Common myeloid progenitor, CD34-positive (primary cell): ENCODE data around the gene AQP12B.

Experiments used
- CTCF ChIA-PET: fragments of 350-600 bp; sonication (Branson Sonifier 250); formaldehyde crosslinking; loops from one replicate; lab custom pipeline; 2021; ENCODE audit warnings: antibody characterized with exemption; lab: Charles Lee
- POLR2A ChIA-PET: fragments of 350-600 bp; sonication (Branson Sonifier 250); formaldehyde crosslinking; loops from one replicate; lab custom pipeline; 2021; ENCODE audit warnings: antibody characterized with exemption; lab: Charles Lee
- DNase-seq, 3 donors: peaks; one replicate each; pipeline versions ENCODE4 v3.0.0 to v3.0.0-alpha.2; 2013
- H3K27ac ChIP-seq, 2 experiments: 1 replicate in 1 of 2; 2 replicates in 1 of 2; pipeline ENCODE4 v1.7.0; 2013; ENCODE audit warnings: inconsistent platforms in 2 of 2, low read length in 2 of 2, mild to moderate bottlenecking in 2 of 2, low read depth in 1 of 2, moderate library complexity in 1 of 2; ENCODE audit not compliant: severe bottlenecking in 2 of 2, insufficient read depth in 1 of 2, poor library complexity in 1 of 2
- H3K27me3 ChIP-seq, 5 experiments: replicated peaks in 2 of 5; 1 replicate in 3 of 5; 2 replicates in 2 of 5; pipeline versions ENCODE4 v1.6.1 to v1.7.0; 2013; ENCODE audit warnings: low read length in 4 of 5, mild to moderate bottlenecking in 2 of 5, moderate library complexity in 2 of 5, inconsistent platforms in 1 of 5; ENCODE audit not compliant: insufficient read depth in 5 of 5, control insufficient read depth in 4 of 5
- H3K36me3 ChIP-seq, 4 experiments: 1 replicate in 2 of 4; 2 replicates in 2 of 4; pipeline versions ENCODE4 v1.6.1 to v1.7.0; 2013; ENCODE audit warnings: low read length in 3 of 4, control low read depth in 1 of 4, mild to moderate bottlenecking in 1 of 4; ENCODE audit not compliant: control insufficient read depth in 4 of 4, insufficient read depth in 4 of 4
- H3K4me1 ChIP-seq, 4 experiments: 1 replicate in 3 of 4; 2 replicates in 1 of 4; pipeline versions ENCODE4 v1.6.1 to v1.7.1; 2013; ENCODE audit warnings: low read length in 3 of 4, mild to moderate bottlenecking in 3 of 4, control low read depth in 1 of 4, inconsistent platforms in 1 of 4, moderate library complexity in 1 of 4; ENCODE audit not compliant: control insufficient read depth in 4 of 4, insufficient read depth in 4 of 4; ENCODE audit errors: control extremely low read depth in 1 of 4
- H3K4me3 ChIP-seq, 7 experiments: 1 replicate in 4 of 7; 2 replicates in 3 of 7; pipeline versions ENCODE4 v1.5.1 to v1.7.0; 2013; ENCODE audit warnings: mild to moderate bottlenecking in 7 of 7, low read length in 6 of 7, moderate library complexity in 6 of 7, inconsistent platforms in 2 of 7, low read depth in 2 of 7, control low read depth in 1 of 7; ENCODE audit not compliant: insufficient read depth in 4 of 7, control insufficient read depth in 1 of 7; ENCODE audit errors: extremely low read depth in 1 of 7
- H3K9me3 ChIP-seq, 5 experiments: 1 replicate in 4 of 5; 2 replicates in 1 of 5; pipeline versions ENCODE4 v1.6.1 to v1.7.1; 2013; ENCODE audit warnings: low read length in 4 of 5, mild to moderate bottlenecking in 2 of 5, inconsistent platforms in 1 of 5, low read depth in 1 of 5, moderate library complexity in 1 of 5; ENCODE audit not compliant: control insufficient read depth in 4 of 5, insufficient read depth in 2 of 5; ENCODE audit errors: control extremely low read depth in 1 of 5
- WGBS: methylation state at CpG from one replicate; pipeline ENCODE4 v1.1.5; 2013; ENCODE audit not compliant: insufficient coverage; 5-methylcytosine and 5-hydroxymethylcytosine counted together

AQP12B gene

GRCh38 chr2:240643093-240643810 lies 39.4 kb downstream of the AQP12B start:
- ChIA-PET CTCF (interaction anchor here (1.2 to 1.5 kb wide), 2 partner anchors 9 to 12 kb away, joined by 3 to 4 read pairs; no protein-coding TSS in a partner anchor), POLR2A (no interaction called here)
- Histone ChIP-seq H3K4me3 (no peak overlapping the region), H3K9me3 (peaks cover 0 to 3% (median 0%) of the 10 kb centered on the region in 5 experiments), H3K4me1 (peaks cover 0 to 2% (median 0%) of the 10 kb centered on the region in 4 experiments), H3K27me3 (peaks cover 0 to 29% (median 11%) of the 10 kb centered on the region in 5 experiments), H3K27ac (no peak overlapping the region), H3K36me3 (no peaks in the 10 kb centered on the region)
- WGBS, result 92% methylated on average over 8 of the region's 13 CpGs
- DNase-seq, result no peak

- POLR2A ChIA-PET, result no interaction called here
- WGBS, result 96% methylated on average over 11 of the region's 11 CpGs
- no peak for DNase-seq
- H3K27ac ChIP-seq, result no peak overlapping the region
- CTCF ChIA-PET, result interaction anchor here (1.5 kb wide), 1 partner anchor 9 kb away, joined by 3 read pairs; no protein-coding TSS in a partner anchor
- peaks cover 0 to 2% (median 0%) of the 10 kb centered on the region in 4 experiments for H3K4me1 ChIP-seq
- no peak overlapping the region for H3K4me3 ChIP-seq
- peaks cover 0 to 24% (median 10%) of the 10 kb centered on the region in 5 experiments for H3K27me3 ChIP-seq
- no peaks in the 10 kb centered on the region for H3K36me3 ChIP-seq
- H3K9me3 ChIP-seq, result peaks cover 0 to 3% (median 0%) of the 10 kb centered on the region in 5 experiments
Measured at GRCh38 chr2:240642806-240643092, 39.9 kb downstream of the AQP12B start.

GRCh38 chr2:240642061-240642805 lies 40.5 kb downstream of the AQP12B start:
- Histone ChIP-seq H3K4me3 (no peak overlapping the region), H3K9me3 (peaks cover 0 to 3% (median 0%) of the 10 kb centered on the region in 5 experiments), H3K27ac (no peak overlapping the region), H3K27me3 (peaks cover 0 to 19% (median 6%) of the 10 kb centered on the region in 5 experiments), H3K4me1 (peaks cover 0 to 2% (median 0%) of the 10 kb centered on the region in 4 experiments), H3K36me3 (no peaks in the 10 kb centered on the region)
- POLR2A ChIA-PET, result no interaction called here
- DNase-seq, result no peak
- CTCF ChIA-PET, result interaction anchor here (1.5 kb wide), 1 partner anchor 10 kb away, joined by 3 read pairs; no protein-coding TSS in a partner anchor
- WGBS, result 94% methylated on average over 27 of the region's 36 CpGs

- 23% methylated on average over 11 of the region's 16 CpGs for WGBS
- ChIA-PET CTCF (interaction anchor here (0.7 kb wide), 1 partner anchor 19 kb away, joined by 3 read pairs; no protein-coding TSS in a partner anchor), POLR2A (no interaction called here)
- H3K27me3 ChIP-seq, result peaks cover 0 to 7% (median 0%) of the 10 kb centered on the region in 5 experiments
- H3K9me3 ChIP-seq, result peaks cover 0 to 3% (median 0%) of the 10 kb centered on the region in 5 experiments
- no peaks in the 10 kb centered on the region for H3K36me3 ChIP-seq
- H3K4me3 ChIP-seq, result no peak overlapping the region
- no peak overlapping the region for H3K27ac ChIP-seq
- H3K4me1 ChIP-seq, result peaks cover 0 to 2% (median 0%) of the 10 kb centered on the region in 4 experiments
- peak in 2 of 3 donors; percentile 49 to 57 for DNase-seq
Measured at GRCh38 chr2:240640939-240641338, 41.7 kb downstream of the AQP12B start.

GRCh38 chr2:240639566-240639965 lies 43.1 kb downstream of the AQP12B start:
- POLR2A ChIA-PET, result no interaction called here
- CTCF ChIA-PET, result no interaction called here
- Histone ChIP-seq H3K9me3 (peaks cover 0 to 8% (median 0%) of the 10 kb centered on the region in 5 experiments), H3K27me3 (no peaks in the 10 kb centered on the region), H3K4me1 (peaks cover 0 to 2% (median 0%) of the 10 kb centered on the region in 4 experiments), H3K36me3 (no peaks in the 10 kb centered on the region), H3K4me3 (no peak overlapping the region), H3K27ac (no peak overlapping the region)
- 94% methylated on average over 17 of the region's 18 CpGs for WGBS
- peak in 1 of 3 donors; percentile 26 for DNase-seq

GRCh38 chr2:240638512-240639160 lies 44.0 kb downstream of the AQP12B start:
- POLR2A ChIA-PET, result no interaction called here
- CTCF ChIA-PET, result no interaction called here
- Histone ChIP-seq H3K9me3 (peaks cover 0 to 17% (median 6%) of the 10 kb centered on the region in 5 experiments), H3K4me3 (peak overlapping the region in 1 of 7 experiments; percentile 1), H3K4me1 (no peaks in the 10 kb centered on the region), H3K36me3 (no peaks in the 10 kb centered on the region), H3K27ac (no peak overlapping the region), H3K27me3 (no peaks in the 10 kb centered on the region)
- DNase-seq, result no peak
- WGBS, result 85% methylated on average over 17 of the region's 18 CpGs
